ENCODE results near the gene PDE6A. TPM values are rescaled to one million over a fixed set of nuclear protein-coding genes. Genes with fewer than 3 reads are reported as not detected.
A peak's percentile ranks its signal among the peaks of the same experiment; 100 is the strongest.

PDE6A gene
- total and polyA plus RNA-seq, 2 experiments from 2014 or later = 3.6 to 3.9 TPM

DNA sequence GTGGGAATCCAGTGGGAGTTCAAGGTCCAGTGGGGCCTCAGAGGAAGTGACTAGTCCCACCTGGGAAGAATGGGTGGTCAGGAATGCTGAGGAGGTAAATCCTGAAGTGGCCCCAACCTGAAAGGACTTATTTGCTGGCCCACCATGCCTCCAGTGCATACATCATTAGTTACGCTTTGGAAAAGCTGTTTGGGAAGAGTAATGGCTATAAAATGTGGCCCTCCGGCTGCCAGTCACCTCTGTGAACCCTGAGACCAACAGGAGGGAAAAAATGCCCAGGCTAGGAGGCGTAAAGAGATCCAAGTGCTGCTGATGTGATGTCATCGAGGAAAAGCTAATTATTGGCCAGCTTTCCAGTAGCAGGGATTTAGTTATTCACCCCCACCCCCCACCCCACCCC is 13.3 kb upstream of the PDE6A start:
- TF ChIP-seq EZH2phosphoT487 (IDR thresholded peaks at IDR 0.05; ENCODE audit: low read depth, severe bottlenecking, unreplicated experiment) = no peak
- no peak for TF ChIP-seq EZH2 (IDR thresholded peaks at IDR 0.05; ENCODE audit: borderline replicate concordance)
- TF ChIP-seq, protein P1, sequence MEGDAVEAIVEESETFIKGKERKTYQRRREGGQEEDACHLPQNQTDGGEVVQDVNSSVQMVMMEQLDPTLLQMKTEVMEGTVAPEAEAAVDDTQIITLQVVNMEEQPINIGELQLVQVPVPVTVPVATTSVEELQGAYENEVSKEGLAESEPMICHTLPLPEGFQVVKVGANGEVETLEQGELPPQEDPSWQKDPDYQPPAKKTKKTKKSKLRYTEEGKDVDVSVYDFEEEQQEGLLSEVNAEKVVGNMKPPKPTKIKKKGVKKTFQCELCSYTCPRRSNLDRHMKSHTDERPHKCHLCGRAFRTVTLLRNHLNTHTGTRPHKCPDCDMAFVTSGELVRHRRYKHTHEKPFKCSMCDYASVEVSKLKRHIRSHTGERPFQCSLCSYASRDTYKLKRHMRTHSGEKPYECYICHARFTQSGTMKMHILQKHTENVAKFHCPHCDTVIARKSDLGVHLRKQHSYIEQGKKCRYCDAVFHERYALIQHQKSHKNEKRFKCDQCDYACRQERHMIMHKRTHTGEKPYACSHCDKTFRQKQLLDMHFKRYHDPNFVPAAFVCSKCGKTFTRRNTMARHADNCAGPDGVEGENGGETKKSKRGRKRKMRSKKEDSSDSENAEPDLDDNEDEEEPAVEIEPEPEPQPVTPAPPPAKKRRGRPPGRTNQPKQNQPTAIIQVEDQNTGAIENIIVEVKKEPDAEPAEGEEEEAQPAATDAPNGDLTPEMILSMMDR (IDR thresholded peaks at IDR 0.05; ENCODE audit: poor library complexity) = no peak
- no peaks in the 10 kb centered on the region for H4K20me1 ChIP-seq (ENCODE audit: insufficient read depth, poor library complexity, severe bottlenecking)
- H3K27ac ChIP-seq = peak overlapping the region; percentile 71
- no peak overlapping the region for H2AFZ ChIP-seq
- H3K4me3 ChIP-seq = no peak overlapping the region
- H3K36me3 ChIP-seq (replicated peaks; ENCODE audit: insufficient read depth, low read depth) = no peaks in the 10 kb centered on the region
- peak; percentile 59 for DNase-seq (ENCODE audit: low spot score)
- H3K4me2 ChIP-seq = no peak overlapping the region
- no peaks in the 10 kb centered on the region for H3K27me3 ChIP-seq
- H3K9me2 ChIP-seq (replicated peaks; ENCODE audit: insufficient read depth) = no peaks in the 10 kb centered on the region
- peaks cover 18% of the 10 kb centered on the region for H3K79me2 ChIP-seq
- WGBS (ENCODE audit: low lambda C conversion rate, missing lambda C conversion rate) = 72% methylated on average over 4 of the region's 4 CpGs
- H3K9me3 ChIP-seq (ENCODE audit: low read depth) = no peaks in the 10 kb centered on the region
- H3K4me1 ChIP-seq (ENCODE audit: insufficient read depth) = peaks cover 9% of the 10 kb centered on the region

DNA sequence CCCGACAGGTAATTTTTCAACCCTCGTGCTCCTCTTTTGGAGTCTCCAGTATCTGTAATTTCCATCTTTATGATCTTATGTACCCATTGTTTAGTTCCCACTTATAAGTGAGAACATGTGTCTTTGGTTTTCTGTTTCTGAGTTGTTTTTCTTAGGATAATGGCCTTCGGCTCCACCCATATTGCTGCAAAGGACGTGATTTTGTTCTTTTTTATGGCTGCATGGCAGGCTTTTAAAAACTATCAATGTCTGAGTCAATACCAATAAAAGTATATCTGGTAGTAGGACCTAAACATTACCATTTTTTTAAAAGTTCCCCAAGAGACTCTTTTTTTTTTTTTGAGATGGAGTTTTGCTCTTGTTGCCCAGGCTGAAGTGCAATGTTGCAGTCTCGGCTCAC is 12.1 kb upstream of the PDE6A start:
- H2AFZ ChIP-seq = no peak overlapping the region
- no peak for DNase-seq (ENCODE audit: low spot score)
- no peaks in the 10 kb centered on the region for H3K9me2 ChIP-seq (replicated peaks; ENCODE audit: insufficient read depth)
- H3K4me1 ChIP-seq (ENCODE audit: insufficient read depth) = peaks cover 9% of the 10 kb centered on the region
- TF ChIP-seq EZH2 (IDR thresholded peaks at IDR 0.05; ENCODE audit: borderline replicate concordance) = no peak
- no peak for TF ChIP-seq EZH2phosphoT487 (IDR thresholded peaks at IDR 0.05; ENCODE audit: low read depth, severe bottlenecking, unreplicated experiment)
- TF ChIP-seq, protein P1 (IDR thresholded peaks at IDR 0.05; ENCODE audit: poor library complexity) = no peak
- no peak overlapping the region for H3K4me2 ChIP-seq
- H3K79me2 ChIP-seq = peaks cover 9% of the 10 kb centered on the region
- H3K36me3 ChIP-seq (replicated peaks; ENCODE audit: insufficient read depth, low read depth) = no peaks in the 10 kb centered on the region
- WGBS (ENCODE audit: low lambda C conversion rate, missing lambda C conversion rate) = 53% methylated on average over 5 of the region's 5 CpGs
- no peaks in the 10 kb centered on the region for H4K20me1 ChIP-seq (ENCODE audit: insufficient read depth, poor library complexity, severe bottlenecking)
- no peak overlapping the region for H3K4me3 ChIP-seq
- no peaks in the 10 kb centered on the region for H3K9me3 ChIP-seq (ENCODE audit: low read depth)
- no peaks in the 10 kb centered on the region for H3K27me3 ChIP-seq
- H3K27ac ChIP-seq = peak overlapping the region; percentile 71

DNA sequence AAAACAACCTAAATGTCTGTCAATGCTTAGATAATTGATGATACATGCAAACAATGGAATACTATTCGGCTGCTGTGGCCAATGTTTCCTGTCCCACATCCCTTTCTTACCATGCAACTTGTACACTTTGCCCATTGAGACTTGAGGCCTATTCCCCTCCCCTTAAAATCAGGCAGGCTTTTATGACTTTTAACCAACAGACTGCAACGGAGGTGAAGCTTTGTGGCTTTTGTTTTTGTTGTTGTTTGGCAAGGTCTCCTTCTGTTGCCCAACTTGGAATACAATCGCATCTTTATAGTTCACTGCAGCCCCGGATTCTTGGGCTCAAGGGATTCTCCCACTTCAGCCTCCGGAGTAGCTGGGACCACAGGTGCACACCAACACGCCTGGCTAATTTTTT is 10.2 kb upstream of the PDE6A start:
- no peaks in the 10 kb centered on the region for H3K9me3 ChIP-seq (ENCODE audit: low read depth)
- DNase-seq (ENCODE audit: low spot score) = no peak
- no peak overlapping the region for H3K27ac ChIP-seq
- no peaks in the 10 kb centered on the region for H4K20me1 ChIP-seq (ENCODE audit: insufficient read depth, poor library complexity, severe bottlenecking)
- WGBS (ENCODE audit: low lambda C conversion rate, missing lambda C conversion rate) = 86% methylated on average over 6 of the region's 6 CpGs
- peak overlapping the region; percentile 5 for H2AFZ ChIP-seq
- TF ChIP-seq EZH2 (IDR thresholded peaks at IDR 0.05; ENCODE audit: borderline replicate concordance) (no peak), EZH2phosphoT487 (IDR thresholded peaks at IDR 0.05; ENCODE audit: low read depth, severe bottlenecking, unreplicated experiment) (no peak)
- TF ChIP-seq, protein P1 (IDR thresholded peaks at IDR 0.05; ENCODE audit: poor library complexity) = no peak
- no peaks in the 10 kb centered on the region for H3K36me3 ChIP-seq (replicated peaks; ENCODE audit: insufficient read depth, low read depth)
- H3K4me2 ChIP-seq = no peak overlapping the region
- H3K79me2 ChIP-seq = no peaks in the 10 kb centered on the region
- H3K4me1 ChIP-seq (ENCODE audit: insufficient read depth) = peaks cover 7% of the 10 kb centered on the region
- no peaks in the 10 kb centered on the region for H3K27me3 ChIP-seq
- no peaks in the 10 kb centered on the region for H3K9me2 ChIP-seq (replicated peaks; ENCODE audit: insufficient read depth)
- H3K4me3 ChIP-seq = no peak overlapping the region

All from hepatocyte (in vitro differentiated cells).